GM23338 (cell line): ENCODE results near the gene NSL1. TPM values are rescaled to one million over a fixed set of nuclear protein-coding genes. Genes with fewer than 3 reads are reported as not detected.

ENCODE experiments used
- ATAC-seq: fragments of 200-7000 bp; cut with Tn5 transposase; 3 replicates; pipeline ENCODE4 v1.9.1; 2020
- DNase-seq: peaks from one replicate; pipeline ENCODE4 v3.0.0-alpha.2; 2015; ENCODE audit warnings: low spot score
- H2AFZ ChIP-seq: fragments of 200-600 bp; sonication (generic); 2 replicates; pipeline ENCODE4 v1.8.0; 2016; ENCODE audit warnings: antibody characterized with exemption, mild to moderate bottlenecking, moderate library complexity
- H3F3A ChIP-seq: fragments of 200-600 bp; sonication (generic); replicated peaks from 2 replicates; pipeline ENCODE4 v1.8.0; 2017; ENCODE audit warnings: antibody characterized with exemption, mixed run types, low read depth
- H3K27ac ChIP-seq: fragments of 200-600 bp; sonication (generic); 2 replicates; pipeline ENCODE4 v1.6.1; 2016; ENCODE audit warnings: low read depth
- H3K27me3 ChIP-seq: fragments of 200-600 bp; sonication (generic); 2 replicates; pipeline ENCODE4 v1.8.0; 2016; ENCODE audit warnings: mild to moderate bottlenecking, mixed run types, moderate library complexity; ENCODE audit not compliant: insufficient read depth
- H3K36me3 ChIP-seq: fragments of 200-600 bp; sonication (generic); 2 replicates; pipeline ENCODE4 v1.8.0; 2016; ENCODE audit warnings: mild to moderate bottlenecking; ENCODE audit not compliant: insufficient read depth
- H3K4me1 ChIP-seq: fragments of 200-600 bp; sonication (generic); 2 replicates; pipeline ENCODE4 v1.8.0; 2016; ENCODE audit warnings: mild to moderate bottlenecking, moderate library complexity; ENCODE audit not compliant: insufficient read depth
- H3K4me2 ChIP-seq: fragments of 200-600 bp; sonication (generic); 2 replicates; pipeline ENCODE4 v1.7.1; 2017; ENCODE audit warnings: mixed run types
- H3K4me3 ChIP-seq: fragments of 200-600 bp; sonication (generic); 2 replicates; pipeline ENCODE4 v1.6.1; 2016; ENCODE audit warnings: mixed run types
- H3K79me2 ChIP-seq: fragments of 200-600 bp; sonication (generic); replicated peaks from 2 replicates; pipeline ENCODE4 v1.8.0; 2017; ENCODE audit warnings: mild to moderate bottlenecking; ENCODE audit not compliant: insufficient read depth
- H3K9me2 ChIP-seq: fragments of 200-600 bp; sonication (generic); 2 replicates; pipeline ENCODE4 v1.8.0; 2017; ENCODE audit not compliant: insufficient read depth
- H4K20me1 ChIP-seq: fragments of 200-600 bp; sonication (generic); replicated peaks from 2 replicates; pipeline ENCODE4 v1.8.0; 2017; ENCODE audit warnings: mild to moderate bottlenecking; ENCODE audit not compliant: insufficient read depth
- H3K27ac Mint-ChIP-seq: 2 replicates; pipeline ENCODE4 v1.8.0; 2020; ENCODE audit warnings: inconsistent platforms, mild to moderate bottlenecking, moderate library complexity, mixed read lengths
- H3K27me3 Mint-ChIP-seq: 3 replicates; pipeline ENCODE4 v1.8.0; 2022; ENCODE audit warnings: low read depth, mild to moderate bottlenecking, moderate library complexity, mixed read lengths, inconsistent platforms; ENCODE audit not compliant: insufficient read depth, poor library complexity
- H3K36me3 Mint-ChIP-seq: 3 replicates; pipeline ENCODE4 v1.8.0; 2021; ENCODE audit warnings: low read depth, mild to moderate bottlenecking, inconsistent platforms, moderate library complexity, mixed read lengths
- H3K4me1 Mint-ChIP-seq: 3 replicates; pipeline ENCODE4 v1.8.0; 2020; ENCODE audit warnings: mild to moderate bottlenecking, inconsistent platforms, mixed read lengths
- H3K4me3 Mint-ChIP-seq: 3 replicates; pipeline ENCODE4 v1.8.0; 2021; ENCODE audit warnings: moderate library complexity, mild to moderate bottlenecking, inconsistent platforms, mixed read lengths
- H3K9me3 Mint-ChIP-seq: 3 replicates; pipeline ENCODE4 v1.8.0; 2020; ENCODE audit warnings: moderate library complexity, mild to moderate bottlenecking, inconsistent platforms, mixed read lengths
- CREB1 ChIP-seq: fragments of 250-450 bp; sonication (Bioruptor Pico); IDR thresholded peaks from 2 replicates; pipeline ENCODE4 v1.5.0; 2020; ENCODE audit warnings: low read depth, mild to moderate bottlenecking, moderate library complexity
- CTCF ChIP-seq, 2 experiments: fragments of 200-600 bp in 1 of 2; sonication (generic) in 1 of 2; conservative IDR thresholded peaks; 2 replicates each; pipeline versions ENCODE4 v1.5.1 to v1.6.1; 2016 to 2017; ENCODE audit warnings: antibody characterized with exemption in 2 of 2, low read depth in 2 of 2, mild to moderate bottlenecking in 2 of 2, moderate library complexity in 1 of 2
- ETS1 ChIP-seq: IDR thresholded peaks from 2 replicates; pipeline ENCODE4 v1.6.1; 2016; ENCODE audit warnings: antibody characterized with exemption
- EZH2 ChIP-seq: fragments of 200-600 bp; sonication (generic); IDR thresholded peaks from one replicate; pipeline ENCODE4 v1.8.0; 2017; ENCODE audit warnings: antibody characterized with exemption, mild to moderate bottlenecking, low read depth; ENCODE audit not compliant: unreplicated experiment
- JUNB ChIP-seq: IDR thresholded peaks from one replicate; pipeline ENCODE4 v1.6.1; 2016; ENCODE audit warnings: antibody characterized with exemption; ENCODE audit not compliant: unreplicated experiment
- NANOG ChIP-seq: IDR thresholded peaks from 2 replicates; pipeline ENCODE4 v1.6.1; 2016; ENCODE audit warnings: antibody characterized with exemption, borderline replicate concordance
- POLR2AphosphoS5 ChIP-seq: IDR thresholded peaks from 2 replicates; pipeline ENCODE4 v1.6.1; 2016; ENCODE audit warnings: antibody characterized with exemption, low read depth
- REST ChIP-seq: IDR thresholded peaks from one replicate; pipeline ENCODE4 v1.6.1; 2018; ENCODE audit warnings: antibody characterized with exemption; ENCODE audit not compliant: unreplicated experiment
- STAT1 ChIP-seq: IDR thresholded peaks from one replicate; pipeline ENCODE4 v1.6.1; 2016; ENCODE audit warnings: antibody characterized with exemption; ENCODE audit not compliant: unreplicated experiment
- ZNF114 ChIP-seq: fragments of 250-450 bp; sonication (Bioruptor Pico); IDR thresholded peaks from 2 replicates; pipeline ENCODE4 v1.5.0; 2020; ENCODE audit warnings: mild to moderate bottlenecking, moderate library complexity
- ZNF462 ChIP-seq: fragments of 250-450 bp; sonication (Bioruptor Pico); IDR thresholded peaks from 2 replicates; pipeline ENCODE4 v1.5.0; 2020; ENCODE audit warnings: mild to moderate bottlenecking, moderate library complexity
- polyA plus RNA-seq: library from polyadenylated mRNA; unstranded; fragments of >200 nt; fragmentation: Nextera tagmentation; extraction: Ambion mirVana; gene quantifications from 2 replicates; pipeline ENCODE4 v1.2.1, GENCODE V29; 2016
- total RNA-seq: library from RNA; depleted of rRNA; stranded (reverse); fragments of >200 nt; shearing (Covaris generic); gene quantifications from 2 replicates; pipeline ENCODE4 v1.2.3, GENCODE V29; 2014

Gene NSL1
- total and polyA plus RNA-seq, 2 experiments from 2014 or later, result 96.8 to 102 TPM

- Histone ChIP-seq H2AFZ (no peak overlapping the region), H3K36me3 (no peaks in the 10 kb centered on the region), H3K27ac (no peak overlapping the region), H3K27me3 (no peaks in the 10 kb centered on the region), H3K4me1 (no peaks in the 10 kb centered on the region), H3K4me2 (no peak overlapping the region), H3F3A (no peaks in the 10 kb centered on the region), H3K4me3 (no peak overlapping the region), H4K20me1 (no peaks in the 10 kb centered on the region), H3K9me2 (no peaks in the 10 kb centered on the region), H3K79me2 (no peaks in the 10 kb centered on the region)
- H3K36me3 Mint-ChIP-seq, result peaks cover 3% of the 10 kb centered on the region; the same call in 2 of the 3 replicates
- H3K9me3 Mint-ChIP-seq, result no peaks in the 10 kb centered on the region
- H3K4me1 Mint-ChIP-seq, result no peaks in the 10 kb centered on the region
- DNase-seq (no peak), ATAC-seq (no peak)
- peaks cover 2% of the 10 kb centered on the region for H3K27me3 Mint-ChIP-seq
- TF ChIP-seq ZNF114 (CRISPR knock-in tag) (no peak), CTCF (conservative IDR thresholded peaks at IDR 0.05; ENCODE audit: low read depth in 2 of 2) (no peak), NANOG (no peak), REST (no peak), JUNB (no peak), STAT1 (no peak), EZH2 (no peak), CREB1 (CRISPR knock-in tag) (no peak), ETS1 (no peak), ZNF462 (no peak), POLR2AphosphoS5 (no peak)
- H3K27ac Mint-ChIP-seq, result no peak overlapping the region
- no peak overlapping the region for H3K4me3 Mint-ChIP-seq
Observed at GRCh38 chr1:212838145-212838544, 46.6 kb upstream of the NSL1 start.
